GM21447 (cell line): ENCODE results near the gene SOCS6.

ENCODE experiments used
- ATAC-seq: cut with Tn5 transposase; IDR thresholded peaks from one replicate; pipeline ENCODE4 v1.9.1; 2021; ENCODE audit not compliant: unreplicated experiment

Gene SOCS6

GRCh38 chr18:70288171-70288850 is 534 bp upstream of the SOCS6 start:
- ATAC-seq: peak; percentile 25

DNA sequence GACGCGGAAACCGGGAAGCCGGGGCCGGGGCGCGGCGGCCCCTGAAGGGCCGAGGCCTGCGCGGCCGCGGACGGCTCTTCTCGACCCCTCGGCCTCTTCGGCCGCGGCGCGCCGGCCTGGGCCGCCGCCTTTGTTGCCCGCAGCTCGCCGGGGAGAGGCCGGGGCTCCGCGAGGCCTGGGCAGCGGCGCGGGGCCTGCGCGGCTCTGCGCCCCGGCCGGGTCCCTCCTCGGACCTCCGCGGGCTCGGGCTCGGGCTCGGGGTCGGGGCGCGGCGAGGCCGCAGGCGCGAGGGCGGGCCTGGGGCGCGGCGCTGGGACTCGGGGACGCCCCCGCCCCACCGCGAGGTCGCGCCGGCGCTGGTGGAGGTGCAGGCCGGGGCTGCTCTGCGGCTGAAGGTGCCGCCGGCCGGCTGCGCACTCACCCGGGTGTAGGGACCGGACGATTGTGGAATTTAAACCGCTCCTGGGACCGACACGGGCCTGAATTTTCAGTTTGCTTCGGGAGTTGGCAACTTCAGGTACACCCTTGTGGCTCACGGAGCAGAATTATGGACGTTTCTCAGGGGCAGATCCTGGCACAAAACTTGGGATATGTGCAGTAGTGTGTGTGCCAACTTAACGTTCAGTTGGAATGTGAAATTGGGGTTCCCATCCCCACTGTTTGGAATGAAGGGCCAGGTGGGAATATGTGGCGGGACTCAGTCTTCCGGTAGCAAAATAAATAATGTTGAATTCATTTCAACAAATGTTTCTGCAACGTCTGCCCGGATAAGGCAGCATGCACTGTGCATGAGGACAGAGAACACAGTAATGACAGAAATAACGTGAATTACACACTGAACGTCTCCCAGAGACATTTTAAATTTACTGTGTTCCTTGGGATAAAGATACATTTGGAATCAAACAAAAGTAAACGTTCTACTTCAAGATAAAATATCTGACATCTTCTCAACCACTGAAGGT is 787 bp downstream of the SOCS6 start:
- ATAC-seq: peak; percentile 52

- no peak for ATAC-seq
These were observed 1.8 kb downstream of the SOCS6 start for GRCh38 chr18:70290482-70291294.

- no peak for ATAC-seq
These were observed 2.4 kb downstream of the SOCS6 start for GRCh38 chr18:70291295-70291574.

GRCh38 chr18:70292628-70293027 is 3.8 kb downstream of the SOCS6 start:
- ATAC-seq: no peak

DNA sequence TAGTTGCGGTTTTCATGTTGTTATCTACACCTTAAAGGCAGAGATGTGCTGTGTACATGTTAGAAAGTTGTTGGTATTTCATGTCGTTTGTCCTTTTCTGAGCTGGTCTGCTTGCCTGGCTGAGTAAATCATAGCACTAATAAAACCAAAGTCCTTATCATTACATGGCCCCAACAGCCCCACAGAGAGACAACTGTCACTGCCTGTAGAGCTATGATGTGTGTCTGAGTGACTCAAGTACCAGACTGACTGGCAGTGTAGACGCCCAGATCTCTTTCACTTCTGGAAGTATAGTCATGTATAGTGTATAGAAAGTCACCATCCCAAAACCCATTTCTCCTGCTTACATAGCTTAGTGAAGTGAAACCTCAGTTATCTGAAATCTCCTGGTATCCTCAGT is 4.3 kb downstream of the SOCS6 start:
- no peak for ATAC-seq

GRCh38 chr18:70294471-70295191 is 5.8 kb downstream of the SOCS6 start:
- no peak for ATAC-seq

DNA sequence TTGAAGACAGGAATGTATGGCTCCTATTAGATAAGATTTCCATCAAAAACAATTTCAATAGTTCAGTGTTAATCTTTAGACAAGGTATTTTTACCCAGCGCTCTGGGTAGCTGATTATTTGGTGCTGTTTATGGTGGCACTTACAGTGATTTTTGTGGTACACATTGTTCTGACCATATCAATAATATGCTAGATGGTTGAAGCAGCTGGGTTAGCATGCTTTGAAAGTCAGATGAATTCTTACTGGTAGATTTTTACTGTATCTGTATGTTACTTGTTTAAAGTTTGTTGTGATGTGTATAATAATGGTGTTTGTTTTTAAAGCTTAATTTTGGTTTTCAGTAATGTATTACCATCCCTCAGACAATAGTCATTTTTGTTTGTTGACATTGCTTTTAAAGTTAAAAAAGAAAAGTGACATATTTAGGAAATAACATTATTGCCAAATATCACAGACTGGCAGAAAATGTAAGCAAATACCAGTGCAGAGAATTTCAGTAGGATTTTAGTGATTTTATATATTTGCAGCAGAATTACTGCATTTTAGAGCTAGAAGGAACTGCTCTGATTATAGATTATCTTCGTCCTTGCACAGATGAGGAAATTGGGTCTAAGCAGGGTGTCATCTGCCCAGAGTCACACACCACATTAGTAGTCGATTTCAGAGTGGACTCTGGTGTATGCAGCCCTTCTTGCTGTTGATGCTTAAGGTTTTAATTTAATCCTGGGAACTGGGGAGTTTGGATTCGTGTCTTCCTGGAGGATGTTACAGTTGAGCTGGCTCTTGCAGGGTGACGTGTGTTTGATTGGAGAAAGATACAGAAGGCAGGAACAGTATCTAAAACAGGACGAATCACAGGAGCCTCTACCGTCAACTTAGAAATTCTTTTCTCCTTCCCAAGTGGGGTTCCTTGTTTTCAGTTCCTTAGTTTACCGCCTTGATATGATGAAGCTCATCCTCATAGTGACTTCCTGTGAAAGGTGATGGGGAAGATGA is 6.6 kb downstream of the SOCS6 start:
- ATAC-seq: no peak

DNA sequence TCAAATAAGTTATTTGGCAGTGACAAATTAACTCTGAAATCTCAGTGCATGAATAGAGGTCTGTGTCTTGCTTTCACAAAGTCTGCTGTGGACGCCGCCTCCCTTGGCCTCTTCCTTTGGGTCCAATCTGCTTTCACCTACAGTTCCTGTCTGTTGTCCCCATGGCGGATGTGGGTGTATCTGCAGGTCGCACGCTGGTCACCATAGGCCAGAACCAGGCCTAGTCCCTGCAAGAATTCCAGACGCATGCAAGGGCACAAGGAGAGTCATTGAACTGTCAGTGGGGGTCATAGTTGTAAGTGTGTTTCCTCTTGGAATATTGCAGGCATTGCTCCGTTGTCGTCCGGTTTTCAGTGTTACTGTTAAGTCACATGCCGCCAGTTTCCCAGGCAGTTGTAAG is 7.4 kb downstream of the SOCS6 start:
- no peak for ATAC-seq

GRCh38 chr18:70296781-70297180 is 7.9 kb downstream of the SOCS6 start:
- no peak for ATAC-seq

DNA sequence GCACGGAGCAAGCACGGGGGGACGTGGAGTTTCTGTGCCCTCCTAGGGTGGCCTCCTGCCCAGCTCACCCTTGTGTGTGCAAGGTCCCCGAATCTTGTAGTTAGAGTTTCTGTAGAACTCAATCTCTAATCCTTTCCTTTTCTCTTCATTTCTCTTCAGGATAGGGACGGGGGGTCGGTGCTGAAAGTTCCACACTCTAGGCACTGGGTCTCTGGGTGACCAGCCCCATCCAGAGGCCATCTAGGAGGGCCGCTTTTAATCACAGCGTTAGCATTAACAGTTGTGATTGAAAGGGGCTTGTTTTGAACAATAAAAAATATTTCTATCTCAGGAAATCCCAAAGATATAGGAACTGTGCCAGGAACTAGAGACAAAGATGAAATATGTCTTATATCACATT is 10.5 kb downstream of the SOCS6 start:
- ATAC-seq: no peak

GRCh38 chr18:70301667-70302066 is 12.8 kb downstream of the SOCS6 start:
- no peak for ATAC-seq

- no peak for ATAC-seq
These were observed 19.9 kb downstream of the SOCS6 start for GRCh38 chr18:70308555-70309294.

- ATAC-seq: no peak
These were observed 21.9 kb downstream of the SOCS6 start for GRCh38 chr18:70310560-70311320.

GRCh38 chr18:70311726-70312125 is 22.9 kb downstream of the SOCS6 start:
- ATAC-seq: no peak

GRCh38 chr18:70313640-70314039 is 24.8 kb downstream of the SOCS6 start:
- no peak for ATAC-seq

GRCh38 chr18:70314151-70314782 is 25.4 kb downstream of the SOCS6 start:
- ATAC-seq: no peak

- ATAC-seq: no peak
These were observed 30.3 kb downstream of the SOCS6 start for GRCh38 chr18:70319187-70319586.
